A549 (cell line): ENCODE measurements around the gene RGMA. TPM values are rescaled to one million over a fixed set of nuclear protein-coding genes. Genes with fewer than 3 reads are reported as not detected.

ENCODE experiments used
- ATAC-seq, 2 experiments: fragments of 200-7000 bp in 1 of 2; fragments of >200 bp in 1 of 2; cut with Nextera tagmentation in 1 of 2; cut with Tn5 transposase in 1 of 2; 3 replicates each; pipeline versions ENCODE4 v1.8.0 to v1.9.1; 2018 to 2020; ENCODE audit warnings: mild to moderate bottlenecking in 1 of 2, moderate library complexity in 1 of 2
- CTCF ChIA-PET: fragments of 300-600 bp; sonication (Branson Sonifier 250); formaldehyde crosslinking; extraction: SDS; loops from one replicate; lab custom pipeline; 2021; ENCODE audit warnings: antibody characterized with exemption, inconsistent platforms; lab: Yijun Ruan, JAX
- POLR2A ChIA-PET: fragments of 350-600 bp; formaldehyde crosslinking; extraction: SDS; loops from one replicate; lab custom pipeline; 2021; ENCODE audit warnings: antibody characterized with exemption, inconsistent platforms; lab: Yijun Ruan, JAX
- DNase-seq, 2 experiments: peaks; one replicate each; pipeline versions ENCODE4 v3.0.0 to v3.0.0-alpha.2; 2011 to 2016; ENCODE audit warnings: low read depth in 1 of 2, low spot score in 1 of 2
- FAIRE-seq: peaks from 2 replicates; lab custom pipeline; 2011; peaks lifted over from hg19 to GRCh38; lab: Jason Lieb, UNC
- H3K27ac ChIP-seq, 2 experiments: fragments of >200 bp; sonication (Bioruptor Twin); formaldehyde crosslinking; 3 replicates each; pipeline ENCODE4 v1.5.1; 2016 to 2017
- H3K4me1 ChIP-seq: fragments of >200 bp; sonication (Bioruptor Twin); formaldehyde crosslinking; 3 replicates; pipeline ENCODE4 v1.6.1; 2016
- H3K4me2 ChIP-seq: fragments of >200 bp; sonication (Bioruptor Twin); formaldehyde crosslinking; 3 replicates; pipeline ENCODE4 v1.6.1; 2016
- H3K4me3 ChIP-seq: fragments of >200 bp; sonication (Bioruptor Twin); formaldehyde crosslinking; 3 replicates; pipeline ENCODE4 v1.5.1; 2016
- H3K9me3 ChIP-seq: fragments of >200 bp; sonication (Bioruptor Twin); formaldehyde crosslinking; 3 replicates; pipeline ENCODE4 v1.6.1; 2016
- BHLHE40 ChIP-seq: IDR thresholded peaks from 2 replicates; pipeline ENCODE4 v1.6.1; 2012; ENCODE audit warnings: low read depth, low read length, inconsistent platforms
- CBX2 ChIP-seq: fragments of 200-600 bp; sonication (generic); IDR thresholded peaks from 2 replicates; pipeline ENCODE4 v1.6.1; 2016; ENCODE audit warnings: low read depth, mild to moderate bottlenecking, borderline replicate concordance
- CHD2 ChIP-seq: fragments of 150-350 bp; IDR thresholded peaks from 2 replicates; pipeline ENCODE4 v1.6.1; 2014; ENCODE audit warnings: low read length; ENCODE audit not compliant: partially characterized antibody
- EHF ChIP-seq: fragments of 250-450 bp; sonication (Bioruptor Pico); IDR thresholded peaks from 2 replicates; pipeline ENCODE4 v1.5.0; 2020; ENCODE audit warnings: mild to moderate bottlenecking
- EHMT2 ChIP-seq: fragments of 200-600 bp; sonication (generic); IDR thresholded peaks from 2 replicates; pipeline ENCODE4 v1.6.1; 2016; ENCODE audit warnings: antibody characterized with exemption, low read depth, mild to moderate bottlenecking, moderate library complexity
- FOSB ChIP-seq: fragments of 250-450 bp; sonication (Bioruptor Pico); IDR thresholded peaks from 2 replicates; pipeline ENCODE4 v1.5.0; 2020; ENCODE audit warnings: mild to moderate bottlenecking, moderate library complexity
- FOXS1 ChIP-seq: fragments of 250-450 bp; sonication (Bioruptor Pico); IDR thresholded peaks from 2 replicates; pipeline ENCODE4 v1.5.0; 2020; ENCODE audit warnings: mild to moderate bottlenecking, moderate library complexity
- HEYL ChIP-seq: fragments of 250-450 bp; sonication (Bioruptor Pico); IDR thresholded peaks from 2 replicates; pipeline ENCODE4 v1.8.0; 2021; ENCODE audit warnings: mild to moderate bottlenecking, moderate library complexity
- KDM5A ChIP-seq: fragments of 200-600 bp; sonication (generic); IDR thresholded peaks from 2 replicates; pipeline ENCODE4 v1.6.1; 2016; ENCODE audit warnings: antibody characterized with exemption, mild to moderate bottlenecking
- MYC ChIP-seq: IDR thresholded peaks from 2 replicates; pipeline ENCODE4 v1.6.1; 2012; ENCODE audit warnings: mild to moderate bottlenecking, inconsistent platforms, low read length, improper control_type of control experiment, borderline replicate concordance
- NFE2L2 ChIP-seq: fragments of 150-350 bp; conservative IDR thresholded peaks from 2 replicates; pipeline ENCODE4 v1.6.1; 2014; ENCODE audit warnings: low read length
- NPAS2 ChIP-seq: fragments of 250-450 bp; sonication (Bioruptor Pico); IDR thresholded peaks from 2 replicates; pipeline ENCODE4 v1.8.0; 2022; ENCODE audit warnings: mild to moderate bottlenecking, moderate library complexity, borderline replicate concordance
- NR3C1 ChIP-seq: fragments of >200 bp; sonication (Bioruptor Twin); formaldehyde crosslinking; IDR thresholded peaks from 3 replicates; pipeline ENCODE4 v1.6.1; 2017
- POLR2A ChIP-seq: IDR thresholded peaks from 2 replicates; pipeline ENCODE4 v1.6.1; 2012; ENCODE audit warnings: mild to moderate bottlenecking, low read length
- SREBF2 ChIP-seq: fragments of 450-650 bp; IDR thresholded peaks from 2 replicates; pipeline ENCODE4 v1.6.1; 2014; ENCODE audit warnings: mild to moderate bottlenecking, moderate library complexity
- TFCP2L1 ChIP-seq: fragments of 250-450 bp; sonication (Bioruptor Pico); IDR thresholded peaks from 2 replicates; pipeline ENCODE4 v1.5.0; 2021; ENCODE audit warnings: mild to moderate bottlenecking
- TP53 ChIP-seq: fragments of 250-450 bp; sonication (Bioruptor Pico); IDR thresholded peaks from 2 replicates; pipeline ENCODE4 v1.5.0; 2021; ENCODE audit warnings: mild to moderate bottlenecking, moderate library complexity
- ZSCAN20 ChIP-seq: fragments of 250-450 bp; sonication (Bioruptor Pico); IDR thresholded peaks from 2 replicates; pipeline ENCODE4 v1.8.0; 2022; ENCODE audit warnings: mild to moderate bottlenecking, moderate library complexity
- WGBS: methylation state at CpG from one replicate; pipeline ENCODE4 v1.1.6; 2017; ENCODE audit errors: missing lambda C conversion rate; 5-methylcytosine and 5-hydroxymethylcytosine counted together
- polyA plus RNA-seq, 4 experiments: library from polyadenylated mRNA; depleted of rRNA in 3 of 4; stranded (reverse); fragments of >200 nt; fragmentation: RNase III in 1 of 4; extraction: RNeasy Plus Mini Kit Qiagen cat#74134 plus additional on column Dnase treatment in 1 of 4; gene quantifications; 2 replicates in 3 of 4; 3 replicates in 1 of 4; pipeline ENCODE4 v1.2.3, GENCODE V29; 2011 to 2017
- TF ChIP-seq, protein P1 (sequence below): fragments of >200 bp; sonication (Bioruptor Twin); formaldehyde crosslinking; IDR thresholded peaks from 3 replicates; pipeline ENCODE4 v1.5.1; 2016
- TF ChIP-seq, protein P2 (sequence below): fragments of 450-650 bp; IDR thresholded peaks from 2 replicates; pipeline ENCODE4 v1.6.1; 2014; ENCODE audit warnings: antibody characterized with exemption
- TF ChIP-seq, protein P3 (sequence below): IDR thresholded peaks from 2 replicates; pipeline ENCODE4 v1.6.1; 2012; ENCODE audit warnings: low read depth, borderline replicate concordance

Gene RGMA
- polyA plus RNA-seq, 2 of the 4 experiments (the other 2 are of a cell fraction): 0.22 TPM; not detected in 1

DNA sequence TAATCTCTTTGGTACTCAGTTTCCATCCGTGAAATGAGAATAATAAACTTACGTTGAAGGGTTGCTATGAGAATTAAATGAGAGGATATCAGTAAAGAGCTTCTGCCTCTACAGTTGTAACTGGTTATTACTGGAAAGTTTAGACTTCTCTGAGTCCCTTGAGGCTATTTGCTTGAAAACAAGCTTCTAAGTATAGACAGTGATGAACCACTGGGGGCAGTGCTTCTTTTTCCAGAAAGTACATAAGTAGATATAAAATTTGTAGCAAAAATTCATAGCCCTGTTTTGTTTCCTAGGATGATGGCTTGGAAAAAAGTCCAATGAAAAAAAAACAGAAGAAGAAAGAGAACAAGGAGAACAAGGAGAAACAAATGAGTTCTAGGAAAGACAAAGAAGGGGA lies 87.1 kb downstream of the RGMA start:
- ATAC-seq (peak; percentile 64 to 70; a peak in 5 of 6 replicates), DNase-seq (peak in 1 of 2 experiments; percentile 46), FAIRE-seq (peak; percentile 56)
- POLR2A ChIA-PET: interaction anchor here (0.5 kb wide), 1 partner anchor 102 kb away, joined by 3 read pairs; the partner anchor contains the start of gene CHD2
- H3K4me3 ChIP-seq: no peak overlapping the region
- no peaks in the 10 kb centered on the region for H3K9me3 ChIP-seq
- TF ChIP-seq, protein P1, sequence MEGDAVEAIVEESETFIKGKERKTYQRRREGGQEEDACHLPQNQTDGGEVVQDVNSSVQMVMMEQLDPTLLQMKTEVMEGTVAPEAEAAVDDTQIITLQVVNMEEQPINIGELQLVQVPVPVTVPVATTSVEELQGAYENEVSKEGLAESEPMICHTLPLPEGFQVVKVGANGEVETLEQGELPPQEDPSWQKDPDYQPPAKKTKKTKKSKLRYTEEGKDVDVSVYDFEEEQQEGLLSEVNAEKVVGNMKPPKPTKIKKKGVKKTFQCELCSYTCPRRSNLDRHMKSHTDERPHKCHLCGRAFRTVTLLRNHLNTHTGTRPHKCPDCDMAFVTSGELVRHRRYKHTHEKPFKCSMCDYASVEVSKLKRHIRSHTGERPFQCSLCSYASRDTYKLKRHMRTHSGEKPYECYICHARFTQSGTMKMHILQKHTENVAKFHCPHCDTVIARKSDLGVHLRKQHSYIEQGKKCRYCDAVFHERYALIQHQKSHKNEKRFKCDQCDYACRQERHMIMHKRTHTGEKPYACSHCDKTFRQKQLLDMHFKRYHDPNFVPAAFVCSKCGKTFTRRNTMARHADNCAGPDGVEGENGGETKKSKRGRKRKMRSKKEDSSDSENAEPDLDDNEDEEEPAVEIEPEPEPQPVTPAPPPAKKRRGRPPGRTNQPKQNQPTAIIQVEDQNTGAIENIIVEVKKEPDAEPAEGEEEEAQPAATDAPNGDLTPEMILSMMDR: peak; percentile 22; the same call in 2 of the 3 replicates
- TF ChIP-seq FOSB (no peak), FOXS1 (CRISPR knock-in tag) (no peak), EHMT2 (no peak), NFE2L2 (no peak)
- TF ChIP-seq, protein P2, sequence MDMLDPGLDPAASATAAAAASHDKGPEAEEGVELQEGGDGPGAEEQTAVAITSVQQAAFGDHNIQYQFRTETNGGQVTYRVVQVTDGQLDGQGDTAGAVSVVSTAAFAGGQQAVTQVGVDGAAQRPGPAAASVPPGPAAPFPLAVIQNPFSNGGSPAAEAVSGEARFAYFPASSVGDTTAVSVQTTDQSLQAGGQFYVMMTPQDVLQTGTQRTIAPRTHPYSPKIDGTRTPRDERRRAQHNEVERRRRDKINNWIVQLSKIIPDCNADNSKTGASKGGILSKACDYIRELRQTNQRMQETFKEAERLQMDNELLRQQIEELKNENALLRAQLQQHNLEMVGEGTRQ: no peak
- 98% methylated on average over 2 of the region's 2 CpGs for WGBS
- no peaks in the 10 kb centered on the region for H3K4me1 ChIP-seq
- H3K4me2 ChIP-seq: no peak overlapping the region
- no peak overlapping the region for H3K27ac ChIP-seq
- CTCF ChIA-PET: interaction anchor here (0.6 to 1.5 kb wide), 6 partner anchors 9 to 515 kb away, joined by 3 to 5 read pairs (median 3); no protein-coding TSS in a partner anchor

DNA sequence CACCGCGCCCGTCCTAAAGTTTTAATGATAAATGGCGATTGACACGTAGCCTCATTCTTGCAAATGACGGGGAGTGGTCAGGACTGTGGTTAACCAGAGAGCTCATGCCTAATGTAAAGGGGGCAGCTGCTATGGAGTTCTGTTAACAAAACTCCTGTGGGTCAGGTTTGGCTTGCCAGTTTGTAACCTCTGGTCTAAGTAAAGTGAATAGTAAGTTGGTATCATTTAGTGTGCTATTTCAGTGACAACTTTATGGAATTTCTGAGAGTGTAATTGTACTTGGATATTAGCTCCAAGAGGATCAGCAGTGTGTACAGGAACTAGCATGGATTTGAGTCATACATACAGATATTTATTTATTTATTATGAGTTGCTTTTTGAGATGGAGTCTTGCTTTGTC lies 87.9 kb downstream of the RGMA start:
- no peak overlapping the region for H3K27ac ChIP-seq
- ChIA-PET CTCF (interaction anchor here (0.9 to 1.5 kb wide), 7 partner anchors 9 to 48 kb away, joined by 3 to 5 read pairs (median 3); no protein-coding TSS in a partner anchor), POLR2A (no interaction called here)
- H3K4me2 ChIP-seq: no peak overlapping the region
- no peak overlapping the region for H3K4me3 ChIP-seq
- DNase-seq (no peak), FAIRE-seq (no peak), ATAC-seq (no peak)
- no peak for TF ChIP-seq CHD2
- no peak for TF ChIP-seq SREBF2
- TF ChIP-seq, protein P3, sequence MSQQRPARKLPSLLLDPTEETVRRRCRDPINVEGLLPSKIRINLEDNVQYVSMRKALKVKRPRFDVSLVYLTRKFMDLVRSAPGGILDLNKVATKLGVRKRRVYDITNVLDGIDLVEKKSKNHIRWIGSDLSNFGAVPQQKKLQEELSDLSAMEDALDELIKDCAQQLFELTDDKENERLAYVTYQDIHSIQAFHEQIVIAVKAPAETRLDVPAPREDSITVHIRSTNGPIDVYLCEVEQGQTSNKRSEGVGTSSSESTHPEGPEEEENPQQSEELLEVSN: no peak
- no peak for TF ChIP-seq BHLHE40
- TF ChIP-seq TP53 (CRISPR knock-in tag): no peak
- no peak for TF ChIP-seq KDM5A
- no peak for TF ChIP-seq NR3C1
- no peak for TF ChIP-seq HEYL (CRISPR knock-in tag)
- TF ChIP-seq POLR2A: no peak
- TF ChIP-seq FOXS1 (CRISPR knock-in tag): no peak
- TF ChIP-seq ZSCAN20 (CRISPR knock-in tag): no peak
- no peak for TF ChIP-seq NPAS2 (CRISPR knock-in tag)
- no peak for TF ChIP-seq EHF (CRISPR knock-in tag)
- no peak for TF ChIP-seq TFCP2L1
- TF ChIP-seq, protein P1: no peak
- no peak for TF ChIP-seq CBX2
- TF ChIP-seq MYC: no peak
- H3K4me1 ChIP-seq: no peaks in the 10 kb centered on the region
- H3K9me3 ChIP-seq: no peaks in the 10 kb centered on the region
- 93% methylated on average over 6 of the region's 6 CpGs for WGBS
